GM18498 (cell line): ENCODE measurements around the gene KCTD13.

Source experiments
- ATAC-seq: cut with Tn5 transposase; IDR thresholded peaks from one replicate; pipeline ENCODE4 v1.9.1; 2021; ENCODE audit warnings: mild to moderate bottlenecking, moderate library complexity; ENCODE audit not compliant: unreplicated experiment

Gene KCTD13

DNA sequence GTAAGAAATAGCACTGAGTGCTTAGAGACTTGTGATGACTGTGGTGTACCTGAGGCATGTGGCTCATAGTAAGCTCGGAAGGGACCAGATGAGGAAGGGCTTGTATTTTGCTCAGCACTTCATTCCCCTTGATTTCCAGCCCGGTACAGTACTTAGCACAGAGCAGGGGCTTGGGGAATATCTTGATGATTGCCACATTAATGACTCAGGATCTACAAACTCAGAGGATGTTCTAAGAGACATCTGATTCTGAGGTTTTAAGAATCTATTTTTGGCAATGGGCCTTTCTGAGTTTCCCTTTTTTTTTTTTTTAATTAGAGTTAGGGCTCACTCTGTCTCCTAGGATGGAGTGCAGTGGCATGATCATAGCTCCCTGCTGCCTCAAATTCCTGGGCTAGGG, 16.6 kb downstream of the KCTD13 start:
- ATAC-seq: no peak

DNA sequence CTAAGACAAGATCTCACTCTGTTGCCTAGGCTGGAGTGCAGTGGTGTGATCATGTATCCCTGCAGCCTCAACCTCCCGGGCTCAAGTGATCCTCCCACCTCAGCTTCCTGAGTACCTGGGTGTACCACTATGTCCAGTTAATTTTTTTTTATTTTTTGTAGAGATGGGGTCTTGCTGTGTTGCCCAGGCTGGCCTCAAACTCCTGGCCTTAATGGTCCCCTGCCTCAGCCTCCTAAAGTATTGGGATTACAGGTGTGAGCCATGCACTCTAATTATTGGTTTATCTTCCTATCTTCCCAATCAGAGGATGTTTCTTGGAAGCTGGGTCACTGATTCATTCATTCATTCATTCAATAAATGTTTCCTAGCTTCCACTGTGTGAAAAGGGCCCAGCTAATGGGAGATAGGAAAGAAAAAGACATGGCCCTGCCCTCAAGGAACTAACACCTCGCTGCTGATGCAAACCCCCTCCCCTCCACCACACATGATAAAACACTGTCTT, 17.3 kb downstream of the KCTD13 start:
- ATAC-seq: no peak

DNA sequence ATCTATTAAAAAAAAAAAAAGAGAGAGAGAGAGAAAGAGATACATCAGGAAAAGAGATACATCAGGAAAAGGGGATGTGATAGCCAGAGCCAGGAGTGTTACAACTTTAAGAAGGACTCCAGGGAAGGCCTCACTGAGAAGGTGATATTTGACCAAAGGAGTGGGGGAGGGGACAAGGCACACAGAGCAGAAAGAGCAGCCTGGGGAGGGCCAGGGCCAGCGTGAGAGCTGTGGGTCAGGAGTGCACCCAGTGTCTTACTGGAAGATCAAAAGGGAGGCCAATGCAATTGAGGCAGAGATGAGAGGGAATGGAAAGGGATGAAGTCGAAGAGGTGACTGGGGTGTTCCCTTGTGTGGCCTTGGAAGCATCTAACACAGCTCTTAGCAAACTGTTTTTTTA, 18.1 kb downstream of the KCTD13 start:
- no peak for ATAC-seq

DNA sequence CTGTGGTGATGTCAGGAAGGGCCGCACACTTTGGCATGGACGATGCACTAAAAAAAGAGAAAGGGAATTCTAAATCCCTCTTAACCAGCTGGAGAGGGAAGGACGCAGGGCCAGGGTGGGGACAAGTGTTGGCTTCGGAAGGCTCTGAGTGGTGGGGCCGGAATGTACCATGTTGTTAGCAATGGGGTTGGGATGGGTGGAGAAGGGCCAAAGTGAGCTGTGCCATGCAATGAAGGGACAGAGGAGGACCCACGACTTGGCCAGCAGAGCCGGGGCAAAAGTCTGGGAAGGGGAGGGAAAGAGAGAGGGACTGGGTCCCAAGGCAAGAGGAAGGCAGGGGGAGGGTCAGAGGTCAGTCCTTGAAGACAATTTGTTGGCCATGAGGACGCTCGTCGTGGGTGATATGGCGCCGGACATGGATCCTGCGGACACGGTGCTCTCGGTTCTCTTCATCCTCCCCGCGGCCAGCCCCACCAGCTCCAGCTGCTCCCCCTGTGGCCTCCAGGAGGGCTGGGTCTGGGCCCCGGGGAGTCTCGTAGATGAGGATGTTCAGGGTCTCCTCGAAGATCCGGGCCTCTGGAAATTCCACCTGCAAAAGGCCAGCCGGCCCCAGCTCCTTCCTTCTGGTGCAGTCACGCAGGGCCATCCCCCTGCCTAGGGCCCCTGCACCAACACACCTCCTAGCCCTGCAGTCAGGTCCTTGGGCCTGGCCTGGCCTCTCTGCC, 19.3 kb downstream of the KCTD13 start:
- no peak for ATAC-seq

DNA sequence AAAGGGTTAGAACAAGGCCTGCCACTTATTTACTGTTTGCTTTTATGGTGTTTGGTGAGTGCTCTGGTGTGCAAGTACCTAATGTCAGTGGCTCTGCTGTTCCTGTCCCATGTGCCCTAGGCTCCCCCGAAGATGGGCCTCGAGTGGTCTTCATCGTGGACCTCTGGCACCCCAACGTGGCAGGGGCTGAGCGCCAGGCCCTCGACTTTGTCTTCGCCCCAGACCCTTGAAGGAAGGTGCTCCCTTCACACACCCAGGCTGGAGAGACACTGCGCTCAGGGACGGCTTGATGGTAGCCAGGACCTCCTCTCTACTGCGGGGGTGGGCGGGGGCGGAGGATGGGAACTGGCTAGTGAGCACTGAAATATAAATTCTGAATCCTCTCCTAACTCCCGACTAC, 20.4 kb downstream of the KCTD13 start:
- ATAC-seq: no peak

DNA sequence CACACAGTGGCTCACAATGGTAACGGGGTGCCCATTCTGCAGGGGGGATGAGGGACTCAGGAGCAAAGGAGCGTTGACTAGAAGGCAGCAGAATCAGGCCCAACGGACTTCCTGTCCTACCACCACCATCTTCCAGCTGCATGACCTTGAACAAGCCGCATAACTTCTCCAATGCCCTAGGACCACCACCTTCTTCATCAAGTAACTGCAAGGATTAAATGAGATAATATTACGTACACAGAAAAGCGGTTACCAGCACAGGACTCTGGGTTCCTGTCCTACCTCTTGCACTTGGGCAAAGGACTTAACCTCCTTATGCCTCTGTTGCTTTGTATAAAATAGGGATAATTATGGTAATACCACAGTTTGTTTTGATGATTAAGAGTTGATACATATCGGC, 21.1 kb downstream of the KCTD13 start:
- no peak for ATAC-seq

DNA sequence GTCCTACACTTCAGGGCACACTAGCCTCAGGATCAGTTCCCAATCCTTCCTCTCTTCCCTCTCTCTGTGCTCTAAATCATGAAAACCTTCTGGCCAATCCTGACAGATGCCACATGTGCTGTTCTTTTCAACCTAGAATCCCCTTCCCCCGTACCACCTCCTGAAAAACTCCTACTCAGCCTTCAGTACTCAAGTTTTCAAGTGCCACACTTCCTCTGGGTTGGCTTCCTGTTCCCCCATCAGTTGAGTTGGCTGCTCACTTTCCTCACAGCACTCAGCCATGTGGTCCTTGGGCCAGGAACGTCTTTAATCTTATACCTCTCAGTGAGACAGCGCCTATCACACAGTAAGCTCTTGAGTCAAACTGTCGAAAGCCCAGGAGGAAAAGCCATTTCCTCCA, 22.4 kb downstream of the KCTD13 start:
- no peak for ATAC-seq

DNA sequence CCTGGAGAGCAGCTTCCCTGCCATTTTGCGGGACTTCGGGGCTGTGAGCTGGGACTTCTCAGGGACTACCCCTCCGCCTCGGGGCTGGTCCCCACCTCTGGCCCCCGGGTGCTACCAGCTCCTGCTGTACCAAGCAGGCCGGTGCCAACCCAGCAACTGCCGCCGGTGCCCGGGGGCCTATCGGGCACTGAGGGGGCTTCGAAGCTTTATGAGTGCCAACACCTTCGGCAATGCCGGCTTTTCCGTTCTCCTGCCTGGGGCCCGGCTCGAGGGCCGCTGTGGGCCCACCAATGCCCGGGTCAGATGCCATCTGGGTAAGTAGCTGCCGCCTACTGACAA, 24.4 kb downstream of the KCTD13 start:
- no peak for ATAC-seq

DNA sequence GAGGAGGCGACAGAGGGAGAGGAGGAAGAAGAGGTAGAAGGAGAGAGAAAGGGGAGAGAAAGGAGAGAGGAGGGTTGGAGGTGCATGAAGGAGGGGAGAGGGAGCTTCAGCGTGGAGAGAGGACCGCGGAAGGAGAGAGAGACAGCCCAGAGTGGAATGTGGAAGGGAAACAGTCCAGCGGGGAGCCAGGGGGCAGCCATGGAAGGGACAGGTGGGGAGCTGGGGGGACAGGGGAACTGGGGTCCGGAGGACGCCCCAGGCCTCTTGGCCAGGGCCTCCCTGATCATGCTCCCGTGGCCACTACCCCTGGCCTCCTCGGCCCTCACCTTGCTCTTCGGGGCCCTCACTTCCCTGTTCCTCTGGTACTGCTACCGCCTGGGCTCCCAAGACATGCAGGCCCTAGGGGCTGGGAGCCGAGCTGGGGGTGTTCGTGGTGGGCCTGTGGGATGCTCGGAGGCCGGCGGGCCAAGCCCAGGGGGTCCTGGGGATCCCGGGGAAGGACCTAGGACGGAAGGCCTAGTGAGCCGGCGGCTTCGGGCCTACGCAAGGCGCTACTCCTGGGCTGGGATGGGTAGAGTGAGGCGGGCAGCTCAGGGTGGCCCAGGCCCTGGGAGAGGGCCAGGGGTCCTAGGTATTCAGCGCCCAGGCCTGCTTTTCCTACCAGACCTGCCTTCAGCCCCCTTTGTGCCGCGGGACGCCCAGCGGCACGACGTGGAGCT, 25.0 kb downstream of the KCTD13 start:
- ATAC-seq: no peak

DNA sequence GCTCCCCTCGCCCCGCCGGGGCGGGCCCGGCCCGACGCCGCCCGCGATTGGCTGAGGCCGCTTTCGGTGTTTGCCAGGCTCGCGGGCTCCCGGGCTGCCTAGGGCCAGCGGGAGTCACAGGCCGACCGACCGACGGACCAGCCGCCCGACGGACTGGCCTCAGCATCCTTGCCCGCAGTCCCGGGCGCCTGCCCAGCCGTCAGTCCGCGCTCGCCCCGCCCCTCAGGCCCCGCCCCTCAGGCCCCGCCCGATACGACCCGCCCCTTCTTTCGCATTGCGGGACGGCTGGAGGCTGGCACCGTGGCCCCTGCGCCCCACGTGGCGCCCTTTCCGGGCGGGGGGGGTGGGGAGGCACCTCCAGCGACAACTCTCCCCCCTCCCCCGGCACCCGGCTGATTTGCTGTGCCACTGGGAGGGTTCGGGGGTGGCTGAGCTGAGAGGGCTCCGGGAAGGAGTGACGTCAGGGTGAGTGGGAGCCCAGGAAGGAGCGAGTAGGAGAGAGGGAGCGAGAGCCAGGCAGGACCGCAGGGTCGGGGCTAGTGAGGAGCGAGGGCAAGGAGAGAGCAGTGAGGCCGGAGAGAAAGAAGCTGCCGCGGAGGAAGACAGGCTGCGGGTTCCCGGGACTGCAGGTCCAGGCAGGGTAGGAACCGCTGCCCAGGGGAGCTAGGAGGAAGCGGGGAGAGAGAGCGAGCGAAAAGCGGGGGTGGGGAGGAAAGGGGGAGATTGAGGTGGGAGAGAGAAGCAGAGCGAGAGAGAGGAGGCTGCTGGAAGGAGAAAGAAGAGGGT, 25.7 kb downstream of the KCTD13 start, which contains the start of gene ASPHD1:
Gene ASPHD1, plus strand, starts transcription at position 387 of the 786 bp plus-strand sequence. CDS start 484 bp downstream, outside the sequence.
- ATAC-seq: no peak

DNA sequence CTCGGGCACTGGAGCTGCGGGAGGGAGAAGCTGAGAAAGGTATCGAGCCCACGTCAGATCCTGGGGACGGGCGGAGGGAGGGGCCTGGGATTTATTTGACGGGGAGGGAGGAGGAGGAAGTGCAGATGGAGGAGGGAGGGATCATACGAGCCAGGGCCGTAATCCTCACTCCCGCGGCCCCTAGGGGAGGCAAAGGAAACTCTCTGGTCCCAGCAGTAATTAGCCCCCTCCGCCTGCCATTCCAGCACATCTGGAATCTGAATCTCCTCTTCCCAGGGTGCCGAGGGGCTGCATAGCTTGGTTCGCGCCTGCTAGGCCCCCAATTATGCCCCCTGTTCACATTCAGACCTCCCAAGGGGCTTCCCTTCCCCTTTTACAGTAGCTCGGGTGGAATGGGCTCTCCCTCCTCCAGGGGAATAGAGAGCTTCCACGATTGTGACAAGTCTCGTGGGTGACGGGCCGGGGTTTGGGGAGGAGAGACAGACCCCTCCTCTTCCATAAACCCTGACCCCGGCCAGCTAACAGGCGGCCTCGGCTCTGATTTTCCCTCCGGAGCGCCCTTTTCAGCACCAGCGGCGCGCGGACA, 26.4 kb downstream of the KCTD13 start, which contains the start of gene SEZ6L2:
Gene SEZ6L2, minus strand, starts transcription at position 35 of the 586 bp plus-strand sequence. CDS start 531 bp downstream, outside the sequence.
- no peak for ATAC-seq

DNA sequence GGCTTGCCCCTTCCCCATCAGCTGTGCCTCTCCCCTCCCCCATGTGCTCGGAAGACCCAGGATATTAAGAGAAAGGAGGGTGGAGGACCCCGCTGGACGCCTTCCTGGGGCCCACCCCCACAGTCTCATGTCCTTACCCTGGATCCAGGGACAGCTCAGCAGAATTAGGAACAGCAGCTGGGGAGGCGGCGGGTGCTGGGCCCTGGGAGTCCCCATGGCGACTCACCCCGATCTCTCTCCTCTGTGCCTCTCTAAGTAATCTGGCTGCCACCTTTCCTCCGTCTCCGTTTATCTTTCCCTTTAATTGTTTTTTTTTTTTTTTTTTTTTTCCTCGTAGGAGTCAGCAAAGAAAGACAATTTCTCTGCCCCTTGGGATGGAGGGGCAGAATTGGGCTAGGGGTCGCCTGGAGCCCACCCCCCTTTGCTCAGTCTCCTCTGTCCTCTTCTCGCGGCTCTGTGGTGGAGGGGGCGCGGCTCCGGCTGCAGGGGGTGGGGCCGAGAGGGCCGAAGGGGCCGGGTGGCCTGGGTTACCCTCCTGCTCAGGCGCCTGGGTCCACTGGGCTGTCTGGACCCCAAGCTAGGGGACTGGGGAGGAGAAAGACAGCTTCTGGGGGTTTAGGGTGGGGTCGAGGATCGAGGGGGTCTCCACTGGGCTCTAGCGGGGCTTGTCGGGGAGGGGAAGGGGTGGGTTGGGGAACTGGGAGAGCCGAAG, 27.1 kb downstream of the KCTD13 start:
- no peak for ATAC-seq

DNA sequence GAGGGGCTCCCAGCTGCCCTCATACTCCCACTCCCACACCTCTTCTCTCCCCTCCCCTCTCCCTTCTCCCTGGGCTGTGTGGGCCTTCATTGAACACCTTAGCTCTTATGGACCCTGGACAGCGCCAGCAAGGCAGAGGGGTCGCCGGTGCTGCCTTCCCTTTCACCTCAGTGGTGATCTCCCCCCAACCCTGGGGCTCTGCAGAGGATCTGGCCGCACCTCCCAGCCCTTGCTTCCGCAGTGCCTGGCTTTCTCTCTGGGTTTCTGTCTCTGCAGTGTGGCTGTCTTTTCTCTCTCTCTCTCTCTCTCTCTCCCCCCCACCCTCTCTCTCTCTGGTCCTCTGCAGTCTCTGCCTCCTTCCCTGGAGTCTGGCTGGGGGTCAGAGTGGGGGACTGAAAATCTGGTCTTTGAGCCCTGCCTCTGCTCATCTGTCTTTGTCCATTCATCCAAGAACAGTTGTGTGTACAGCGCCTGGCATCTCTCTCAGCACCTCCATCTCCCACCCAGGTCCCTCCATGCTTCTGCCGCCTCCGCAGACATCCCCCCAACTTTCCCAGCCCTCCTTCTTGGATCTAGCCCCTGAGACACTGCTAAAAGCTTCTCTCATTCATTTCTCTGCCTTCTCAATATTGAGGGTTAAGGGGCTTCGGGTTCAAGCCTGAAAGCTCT, 27.8 kb downstream of the KCTD13 start:
- ATAC-seq: no peak

DNA sequence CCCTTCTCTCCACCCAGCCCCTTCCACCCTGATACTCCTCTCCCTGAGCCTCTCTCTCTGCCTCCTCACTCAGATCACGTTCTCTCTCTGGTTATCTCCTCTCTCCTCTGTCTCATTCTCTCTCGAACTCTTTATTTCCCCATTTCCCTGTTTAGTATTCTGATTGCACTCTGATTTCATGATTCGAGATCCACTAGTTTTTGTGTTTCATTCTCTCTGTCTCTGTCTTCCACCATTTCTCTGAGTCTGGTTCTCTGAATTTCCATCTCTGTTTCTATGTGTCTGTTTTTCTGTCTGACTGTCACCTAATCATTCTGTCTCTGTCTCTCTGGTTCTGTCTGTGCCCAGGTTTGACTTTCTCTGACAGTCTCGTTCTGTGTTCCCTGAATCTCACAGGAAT, 28.7 kb downstream of the KCTD13 start:
- no peak for ATAC-seq

DNA sequence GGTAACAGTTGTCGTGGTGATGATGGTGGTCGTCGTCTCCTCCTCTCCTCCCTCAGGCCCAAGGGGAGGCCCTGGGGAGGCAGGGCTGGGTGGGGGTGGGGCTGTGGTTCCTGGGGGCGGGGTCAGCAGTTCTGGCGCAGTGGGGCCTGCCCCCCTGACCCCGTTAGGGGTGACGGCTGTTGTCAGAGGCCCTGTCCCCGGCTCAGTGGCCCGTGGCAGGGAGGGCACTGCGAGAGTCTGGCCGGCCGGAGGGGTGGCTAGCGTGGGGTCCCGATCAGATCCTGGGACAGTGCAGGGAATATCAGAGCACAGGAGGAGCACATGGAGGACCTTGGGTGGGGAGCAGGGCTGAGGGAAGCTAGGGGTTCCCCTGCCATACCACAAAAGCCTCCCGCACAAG, 29.2 kb downstream of the KCTD13 start:
- no peak for ATAC-seq

DNA sequence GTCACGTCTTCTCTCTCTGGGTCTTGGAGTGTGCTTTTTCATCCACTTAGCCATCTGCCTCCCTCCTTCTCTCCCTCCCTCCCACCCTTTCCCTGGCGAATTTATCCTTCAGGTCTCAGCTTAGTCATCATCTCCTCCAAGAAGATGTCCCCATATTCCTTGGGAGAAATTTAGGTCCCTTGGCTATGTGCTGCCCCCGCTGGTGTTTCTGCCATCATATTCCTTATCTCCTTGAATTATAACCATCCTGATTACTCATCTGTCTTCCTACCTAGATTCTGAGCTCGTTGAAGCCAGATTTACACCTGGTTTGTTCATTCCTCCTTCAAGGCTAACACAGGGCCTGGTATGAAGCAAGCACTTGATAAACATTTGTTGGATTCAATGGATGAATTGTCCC, 31.7 kb downstream of the KCTD13 start:
- ATAC-seq: no peak

DNA sequence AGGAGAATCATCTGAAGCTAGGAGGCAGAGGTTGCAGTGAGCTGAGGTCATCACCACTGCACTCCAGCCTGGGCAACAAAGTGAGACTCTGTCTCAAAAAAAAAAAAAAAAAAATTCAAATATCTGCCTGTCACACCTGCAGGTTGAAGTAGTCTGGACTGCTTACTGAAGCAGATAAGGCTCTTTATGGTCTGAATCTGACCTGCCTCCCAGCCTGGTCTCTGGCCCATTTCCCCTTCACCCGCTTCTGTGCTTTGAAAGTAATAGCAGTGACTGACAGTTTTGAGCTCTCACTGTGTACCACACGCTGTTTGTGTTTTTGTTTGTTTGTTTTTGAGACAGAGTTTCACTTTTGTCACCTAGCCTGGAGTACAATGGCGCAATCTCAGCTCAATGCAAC, 32.5 kb downstream of the KCTD13 start:
- no peak for ATAC-seq

DNA sequence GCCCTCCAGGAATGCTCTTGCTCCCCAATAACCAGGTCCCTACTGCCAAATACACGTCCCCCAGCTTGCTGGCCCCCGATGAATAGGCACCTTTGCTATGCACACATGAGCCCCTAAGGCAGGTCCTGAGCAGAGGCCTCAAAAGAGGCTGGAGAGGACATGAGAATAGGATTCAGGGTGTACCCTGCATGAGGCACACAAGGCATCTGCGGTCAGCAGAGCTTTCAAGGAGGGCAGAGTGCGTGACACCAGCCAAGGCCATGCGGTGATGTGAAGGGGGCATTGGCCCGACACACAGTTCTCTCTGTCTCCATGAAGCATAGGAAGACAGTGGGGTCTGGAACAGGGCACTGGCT, 33.6 kb downstream of the KCTD13 start:
- no peak for ATAC-seq

DNA sequence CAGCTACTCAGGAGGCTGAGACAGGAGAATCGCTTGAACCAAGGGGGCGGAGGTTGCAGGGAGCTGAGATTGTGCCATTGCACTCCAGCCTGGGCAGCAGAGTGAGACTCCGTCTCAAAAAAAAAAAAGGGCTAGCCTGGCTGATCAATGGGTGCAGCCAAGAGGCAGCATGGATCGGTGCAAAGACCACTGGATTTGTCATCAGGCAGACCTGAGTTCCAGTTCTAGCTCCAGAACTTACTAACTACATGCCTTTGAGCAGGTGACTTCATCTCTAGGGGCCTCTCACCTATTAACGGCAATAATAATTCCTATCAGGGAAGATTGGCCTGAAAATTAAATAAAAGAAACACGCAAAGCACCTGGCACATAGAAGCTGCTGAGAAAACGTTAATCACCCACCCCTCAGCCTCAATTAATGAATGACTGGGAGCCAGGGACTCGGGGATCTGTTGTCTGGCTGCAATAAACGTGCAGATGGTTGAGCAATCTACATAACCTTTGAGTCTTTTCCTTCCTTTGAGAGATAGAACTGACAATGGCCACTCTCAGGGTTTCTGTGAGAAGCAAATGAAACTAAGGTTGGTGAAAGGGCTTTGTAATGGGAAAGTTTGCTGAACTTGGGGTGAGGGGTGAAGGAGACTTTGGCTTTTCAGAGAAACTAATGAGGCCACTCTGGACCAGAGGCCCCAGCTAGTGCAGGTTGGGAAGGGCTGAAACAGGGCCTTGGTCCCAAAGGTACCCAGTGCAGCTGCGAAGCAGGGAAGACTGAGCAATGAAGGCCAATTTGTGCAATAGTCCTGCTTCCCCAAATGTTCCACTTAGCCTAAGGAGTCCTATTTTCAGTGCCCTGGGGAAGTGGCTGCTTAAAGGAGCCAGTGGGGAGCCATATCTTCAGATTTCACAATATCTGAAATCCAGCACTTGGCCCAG, 34.2 kb downstream of the KCTD13 start:
- ATAC-seq: no peak
